Dedifferentiated amniotic fluid mesenchymal stem cell (primary cell): ENCODE results near the gene ZNF644.
"Not testable (repeated sequence)": the region's sequence is repeated elsewhere in the genome, so short reads cannot be mapped to it uniquely, and the experiment has no call there.

Experiments used
- DNase-seq: peaks from one replicate; pipeline ENCODE4 v3.0.0-alpha.2; 2016; ENCODE audit errors: extremely low spot score

The ZNF644 gene

GRCh38 chr1:90925928-90926869 lies 95.6 kb downstream of the ZNF644 start:
- DNase-seq = no peak

GRCh38 chr1:90924982-90925381 lies 96.9 kb downstream of the ZNF644 start:
- no peak for DNase-seq

GRCh38 chr1:90922996-90923395 lies 98.8 kb downstream of the ZNF644 start:
- no peak for DNase-seq

- DNase-seq = no peak
Observed at GRCh38 chr1:90922202-90922601, 99.6 kb downstream of the ZNF644 start.

GRCh38 chr1:90919900-90920299 lies 101.9 kb downstream of the ZNF644 start:
- DNase-seq = no peak

DNA sequence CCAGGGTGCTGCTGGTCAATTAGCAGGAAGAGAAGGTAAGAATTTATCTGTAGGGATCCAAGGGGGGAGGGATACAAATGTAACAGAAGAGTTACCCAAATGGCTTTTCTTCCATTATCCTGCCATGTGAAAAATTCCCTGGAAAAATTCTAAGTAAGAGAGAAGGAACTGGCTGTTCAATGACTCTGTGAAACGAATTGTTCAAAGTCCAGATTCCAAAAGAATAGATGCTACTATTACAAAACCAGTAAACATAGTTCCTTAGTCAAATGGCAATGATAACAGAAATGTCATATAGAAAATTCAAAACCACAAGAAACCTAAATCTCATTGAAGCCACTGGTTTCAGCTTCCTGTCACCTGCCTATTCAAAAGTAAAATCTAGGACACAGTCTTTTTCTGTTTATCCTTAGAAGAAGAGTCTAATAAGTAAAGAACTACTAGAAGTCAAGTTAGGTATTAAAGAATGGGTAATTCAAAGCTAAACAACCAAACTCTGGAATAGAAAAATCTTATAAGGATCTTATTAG lies 102.6 kb downstream of the ZNF644 start:
- no peak for DNase-seq

- no peak for DNase-seq
Observed at GRCh38 chr1:90911353-90911752, 110.5 kb downstream of the ZNF644 start.

GRCh38 chr1:90902672-90903071 lies 119.2 kb downstream of the ZNF644 start:
- DNase-seq = no peak

- no peak for DNase-seq
Observed at GRCh38 chr1:90899263-90899662, 122.6 kb downstream of the ZNF644 start.

- DNase-seq = not testable (repeated sequence)
Observed at GRCh38 chr1:90893679-90894078, 128.2 kb downstream of the ZNF644 start.

DNA sequence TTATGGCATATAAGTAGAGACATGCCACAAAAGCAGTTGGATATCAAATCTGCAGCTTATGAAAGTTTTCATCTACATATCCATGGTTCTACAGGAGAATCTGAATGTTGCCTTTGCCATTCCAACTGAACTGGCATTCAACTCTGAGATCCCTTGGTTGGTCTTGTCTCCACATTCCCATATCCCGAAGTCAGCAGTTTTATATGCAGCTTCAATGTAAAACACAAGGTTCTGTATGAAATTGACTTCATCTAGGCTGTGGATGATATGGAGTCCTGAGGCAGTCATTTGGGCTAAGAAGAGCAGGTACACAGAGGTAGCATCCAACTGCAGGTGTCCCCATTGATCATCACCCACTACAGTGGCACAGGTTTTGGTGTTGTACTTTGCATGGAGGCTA lies 129.0 kb downstream of the ZNF644 start:
- not testable (repeated sequence) for DNase-seq

GRCh38 chr1:90892196-90892595 lies 129.6 kb downstream of the ZNF644 start:
- DNase-seq = not testable (repeated sequence)

GRCh38 chr1:90891756-90892155 lies 130.1 kb downstream of the ZNF644 start:
- not testable (repeated sequence) for DNase-seq

DNA sequence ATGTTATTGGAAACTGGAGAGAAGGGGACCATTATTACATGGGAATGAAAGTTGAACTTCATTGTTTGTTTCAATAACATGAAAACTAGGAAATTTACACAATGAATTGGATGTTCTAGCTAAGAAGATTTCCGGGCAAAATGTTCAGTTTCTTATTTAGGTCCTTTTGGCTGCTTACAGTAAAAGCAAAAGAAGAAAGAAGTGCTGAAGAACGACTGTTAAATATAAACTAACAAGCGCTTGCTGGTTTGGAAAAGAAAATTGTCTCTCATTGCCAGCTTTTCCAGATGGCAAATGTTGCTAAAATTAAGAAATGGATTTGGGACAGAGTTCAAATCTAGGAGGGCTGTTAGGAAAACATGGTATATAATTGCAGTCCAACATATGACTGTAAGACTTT lies 139.6 kb downstream of the ZNF644 start:
- DNase-seq = no peak

DNA sequence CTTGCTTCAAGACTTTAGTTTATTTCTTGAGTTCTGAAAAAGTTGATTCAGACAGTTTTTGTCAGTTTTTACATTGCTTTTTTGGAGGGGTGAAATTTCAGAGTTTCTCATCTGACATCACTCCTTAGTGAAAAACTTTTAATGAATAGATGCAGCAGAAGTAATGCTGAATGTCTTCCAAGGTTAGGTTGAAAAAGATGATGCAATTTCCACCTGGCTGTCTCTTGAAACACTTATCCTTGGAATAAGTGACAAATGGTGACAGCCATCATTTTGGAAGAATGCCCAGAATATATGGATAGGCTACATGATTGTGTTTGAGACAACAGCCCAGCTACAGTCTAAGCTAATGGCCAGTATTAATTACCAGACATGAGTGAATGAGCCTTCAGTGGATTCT lies 140.8 kb downstream of the ZNF644 start:
- no peak for DNase-seq

DNA sequence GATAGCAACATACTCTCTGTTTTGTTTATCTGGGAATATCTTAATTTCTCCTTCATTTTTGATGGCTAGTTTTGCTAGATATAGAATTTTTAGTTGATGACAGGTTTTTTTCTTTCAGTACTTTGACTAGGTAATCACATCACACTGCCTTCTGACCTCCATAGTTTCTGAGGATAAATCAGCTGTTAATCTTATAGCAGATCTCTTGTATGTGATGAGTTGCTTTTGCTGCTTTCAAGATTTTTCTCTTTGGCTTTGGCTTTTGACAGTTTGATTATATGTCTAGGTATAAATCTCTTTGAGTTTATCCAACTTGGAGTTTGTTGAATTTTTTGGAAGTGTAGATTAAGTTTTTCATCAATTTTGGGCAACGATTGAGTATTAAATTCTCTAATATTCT lies 142.6 kb downstream of the ZNF644 start:
- DNase-seq = no peak

DNA sequence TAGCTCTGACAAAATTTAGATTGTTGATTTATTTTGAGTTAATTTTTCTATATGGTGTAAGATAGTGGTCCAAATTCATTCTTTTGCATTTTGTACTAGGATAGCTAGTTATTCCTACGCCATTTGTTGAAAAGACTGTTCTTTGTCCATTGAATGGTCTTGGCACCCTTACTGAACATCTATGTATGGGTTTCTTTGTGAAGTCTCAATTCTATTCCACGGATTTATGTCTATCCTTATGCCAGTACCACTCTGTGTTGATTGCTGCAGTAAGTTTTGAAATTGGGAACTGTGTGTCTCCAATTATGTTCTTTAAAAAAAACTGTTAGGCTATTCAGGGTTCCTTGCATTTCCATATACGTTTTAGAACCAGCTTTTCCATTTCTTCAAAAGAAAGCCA lies 145.7 kb downstream of the ZNF644 start:
- no peak for DNase-seq
